ENCODE data around the gene ZNF469. TPM values are rescaled to one million over a fixed set of nuclear protein-coding genes. Genes with fewer than 3 reads are reported as not detected.

Gene ZNF469
- total RNA-seq, 1 donor from 2014 or later, result 1.5 TPM

DNA sequence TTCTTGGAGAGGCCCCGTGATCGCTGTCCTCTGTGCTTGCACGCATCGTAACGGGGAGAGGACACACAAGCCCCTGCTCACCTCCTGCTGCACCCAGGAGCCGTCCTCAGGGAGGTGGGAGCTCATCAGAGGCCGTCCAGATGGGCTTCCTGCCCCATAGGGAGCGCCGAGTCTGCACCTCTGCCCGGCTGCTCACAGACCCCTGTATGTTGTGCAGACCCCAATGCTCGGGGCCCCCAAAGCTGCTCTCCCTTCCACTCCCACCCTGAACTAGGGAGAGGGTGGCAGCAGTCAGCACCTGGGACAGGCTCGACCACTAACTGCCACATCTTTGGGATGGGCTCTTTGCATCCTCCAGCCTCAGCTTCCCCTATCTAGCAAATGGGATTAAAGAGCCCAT lies 4.4 kb upstream of the ZNF469 start:
- no peak for DNase-seq (ENCODE audit: extremely low spot score, unreplicated experiment)
- H3K9me3 Mint-ChIP-seq, result no peaks in the 10 kb centered on the region
- TF ChIP-seq, protein P1, sequence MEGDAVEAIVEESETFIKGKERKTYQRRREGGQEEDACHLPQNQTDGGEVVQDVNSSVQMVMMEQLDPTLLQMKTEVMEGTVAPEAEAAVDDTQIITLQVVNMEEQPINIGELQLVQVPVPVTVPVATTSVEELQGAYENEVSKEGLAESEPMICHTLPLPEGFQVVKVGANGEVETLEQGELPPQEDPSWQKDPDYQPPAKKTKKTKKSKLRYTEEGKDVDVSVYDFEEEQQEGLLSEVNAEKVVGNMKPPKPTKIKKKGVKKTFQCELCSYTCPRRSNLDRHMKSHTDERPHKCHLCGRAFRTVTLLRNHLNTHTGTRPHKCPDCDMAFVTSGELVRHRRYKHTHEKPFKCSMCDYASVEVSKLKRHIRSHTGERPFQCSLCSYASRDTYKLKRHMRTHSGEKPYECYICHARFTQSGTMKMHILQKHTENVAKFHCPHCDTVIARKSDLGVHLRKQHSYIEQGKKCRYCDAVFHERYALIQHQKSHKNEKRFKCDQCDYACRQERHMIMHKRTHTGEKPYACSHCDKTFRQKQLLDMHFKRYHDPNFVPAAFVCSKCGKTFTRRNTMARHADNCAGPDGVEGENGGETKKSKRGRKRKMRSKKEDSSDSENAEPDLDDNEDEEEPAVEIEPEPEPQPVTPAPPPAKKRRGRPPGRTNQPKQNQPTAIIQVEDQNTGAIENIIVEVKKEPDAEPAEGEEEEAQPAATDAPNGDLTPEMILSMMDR (conservative IDR thresholded peaks at IDR 0.05), result no peak
- H3K36me3 Mint-ChIP-seq, result no peaks in the 10 kb centered on the region
- peaks cover 11% of the 10 kb centered on the region for H3K4me1 Mint-ChIP-seq (ENCODE audit: unreplicated experiment)
- no peak overlapping the region for H3K27ac Mint-ChIP-seq
- peaks cover 22% of the 10 kb centered on the region for H3K27me3 Mint-ChIP-seq
- no peak overlapping the region for H3K4me3 Mint-ChIP-seq

DNA sequence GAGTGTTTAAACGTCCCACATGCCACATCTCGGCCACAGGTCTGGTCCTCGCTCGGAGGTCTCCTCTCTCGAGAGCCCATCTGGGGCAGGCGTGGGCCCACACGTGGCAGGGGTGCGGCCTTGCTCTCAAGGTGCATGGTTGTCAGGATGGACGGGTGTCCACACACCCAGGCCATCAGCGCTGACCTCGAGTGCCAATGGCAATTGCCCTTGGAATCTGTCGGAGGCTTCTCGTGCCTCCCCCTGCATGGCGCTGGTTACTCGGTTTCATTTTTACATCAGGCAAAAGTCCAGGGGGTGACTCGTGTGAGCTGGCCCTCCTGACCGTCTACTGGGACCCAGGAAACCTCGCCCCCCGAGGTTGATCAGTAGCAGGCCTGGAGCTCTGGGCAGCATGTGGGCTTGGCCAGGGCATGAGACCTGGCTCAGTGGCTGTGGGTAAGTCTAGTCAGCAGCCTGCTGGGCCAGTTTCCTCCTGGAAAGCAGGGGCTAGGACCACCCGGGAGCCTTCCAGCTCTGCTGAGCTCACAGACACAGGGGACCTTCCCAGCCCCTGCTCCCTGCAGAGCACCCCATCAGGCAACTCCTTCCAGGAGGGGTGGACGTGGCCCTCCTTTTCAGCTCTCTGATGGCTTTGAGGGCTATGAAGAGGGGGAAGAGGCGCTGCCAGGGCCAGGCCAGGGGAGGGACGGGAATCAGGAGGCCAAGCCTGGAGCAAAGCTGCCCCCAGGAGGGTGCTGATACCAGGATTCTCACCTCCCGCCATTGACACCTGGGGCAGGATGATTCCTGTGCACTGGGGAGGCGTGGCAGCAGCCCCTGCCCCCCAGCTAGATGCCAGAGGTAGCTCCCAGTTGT lies 3.7 kb upstream of the ZNF469 start:
- Mint-ChIP-seq H3K27me3 (peaks cover 22% of the 10 kb centered on the region), H3K4me3 (no peak overlapping the region), H3K36me3 (no peaks in the 10 kb centered on the region), H3K9me3 (no peaks in the 10 kb centered on the region), H3K27ac (no peak overlapping the region), H3K4me1 (ENCODE audit: unreplicated experiment) (peaks cover 11% of the 10 kb centered on the region)
- TF ChIP-seq, protein P1 (conservative IDR thresholded peaks at IDR 0.05), result no peak
- DNase-seq (ENCODE audit: extremely low spot score, unreplicated experiment), result no peak

DNA sequence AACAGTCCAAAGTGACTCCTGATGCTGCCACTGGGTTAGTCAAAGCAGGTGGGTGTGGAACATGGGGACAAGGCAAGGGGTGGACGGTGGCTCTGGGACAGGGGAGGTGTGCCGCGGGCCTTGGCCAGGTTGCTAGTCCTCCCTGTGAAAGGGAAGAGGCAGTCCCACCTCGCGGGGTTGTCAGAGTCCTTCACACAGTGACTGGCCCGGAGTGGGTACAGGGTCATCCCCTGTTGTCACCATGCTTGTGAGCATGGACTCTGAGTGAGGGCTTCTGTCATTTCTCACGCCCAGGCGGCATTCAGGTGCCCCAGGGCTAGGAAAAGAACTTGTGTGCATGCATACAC lies 3.1 kb upstream of the ZNF469 start:
- H3K4me1 Mint-ChIP-seq (ENCODE audit: unreplicated experiment), result peaks cover 11% of the 10 kb centered on the region
- no peak overlapping the region for H3K4me3 Mint-ChIP-seq
- no peak overlapping the region for H3K27ac Mint-ChIP-seq
- no peaks in the 10 kb centered on the region for H3K36me3 Mint-ChIP-seq
- TF ChIP-seq, protein P1 (conservative IDR thresholded peaks at IDR 0.05), result no peak
- no peak for DNase-seq (ENCODE audit: extremely low spot score, unreplicated experiment)
- peaks cover 23% of the 10 kb centered on the region for H3K27me3 Mint-ChIP-seq
- H3K9me3 Mint-ChIP-seq, result no peaks in the 10 kb centered on the region

DNA sequence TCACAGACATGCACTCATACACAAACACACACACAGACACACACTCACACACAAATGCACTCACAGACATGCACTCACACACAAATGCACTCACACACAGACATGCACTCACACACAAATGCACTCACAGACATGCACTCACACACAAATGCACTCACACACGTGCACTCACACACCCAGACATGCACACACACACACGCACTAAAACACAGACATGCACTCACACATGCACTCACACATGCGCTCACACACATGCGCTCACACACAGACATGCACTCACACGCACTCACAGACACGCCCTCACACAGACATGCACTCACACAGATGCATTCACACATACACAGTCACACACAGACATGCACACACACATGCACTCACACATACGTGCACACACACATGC lies 2.7 kb upstream of the ZNF469 start:
- Mint-ChIP-seq H3K4me1 (ENCODE audit: unreplicated experiment) (peaks cover 11% of the 10 kb centered on the region), H3K27ac (no peak overlapping the region), H3K4me3 (no peak overlapping the region), H3K9me3 (no peaks in the 10 kb centered on the region), H3K27me3 (peaks cover 27% of the 10 kb centered on the region), H3K36me3 (no peaks in the 10 kb centered on the region)
- TF ChIP-seq, protein P1 (conservative IDR thresholded peaks at IDR 0.05), result no peak
- no peak for DNase-seq (ENCODE audit: extremely low spot score, unreplicated experiment)

DNA sequence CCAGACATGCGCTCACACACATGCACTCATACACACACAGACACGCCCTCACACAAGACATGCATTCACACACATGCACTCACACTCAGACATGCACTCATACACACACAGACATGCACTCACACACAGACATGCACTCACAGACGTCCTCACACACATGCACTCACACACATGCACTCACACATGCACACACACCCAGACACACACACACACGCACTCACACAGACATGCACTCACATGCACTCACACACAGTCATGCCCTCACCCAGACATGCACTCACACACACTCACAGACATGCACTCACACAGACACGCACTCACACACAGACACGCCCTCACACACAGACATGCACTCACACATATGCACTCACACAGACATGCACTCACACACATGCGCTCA lies 2.1 kb upstream of the ZNF469 start:
- Mint-ChIP-seq H3K27ac (no peak overlapping the region), H3K4me3 (no peak overlapping the region), H3K9me3 (no peaks in the 10 kb centered on the region), H3K27me3 (peaks cover 31% of the 10 kb centered on the region), H3K36me3 (no peaks in the 10 kb centered on the region), H3K4me1 (ENCODE audit: unreplicated experiment) (peaks cover 8% of the 10 kb centered on the region)
- TF ChIP-seq, protein P1 (conservative IDR thresholded peaks at IDR 0.05), result no peak
- DNase-seq (ENCODE audit: extremely low spot score, unreplicated experiment), result no peak
